HG03469 (cell line): ENCODE data around the gene STOML1.
"Not testable (repeated sequence)": the region's sequence is repeated elsewhere in the genome, so short reads cannot be mapped to it uniquely, and the experiment has no call there.

Source experiments
- ATAC-seq: cut with Tn5 transposase; IDR thresholded peaks from one replicate; pipeline ENCODE4 v1.9.1; 2021; ENCODE audit warnings: mild to moderate bottlenecking, moderate library complexity, moderate number of reproducible peaks; ENCODE audit not compliant: unreplicated experiment

Gene STOML1

DNA sequence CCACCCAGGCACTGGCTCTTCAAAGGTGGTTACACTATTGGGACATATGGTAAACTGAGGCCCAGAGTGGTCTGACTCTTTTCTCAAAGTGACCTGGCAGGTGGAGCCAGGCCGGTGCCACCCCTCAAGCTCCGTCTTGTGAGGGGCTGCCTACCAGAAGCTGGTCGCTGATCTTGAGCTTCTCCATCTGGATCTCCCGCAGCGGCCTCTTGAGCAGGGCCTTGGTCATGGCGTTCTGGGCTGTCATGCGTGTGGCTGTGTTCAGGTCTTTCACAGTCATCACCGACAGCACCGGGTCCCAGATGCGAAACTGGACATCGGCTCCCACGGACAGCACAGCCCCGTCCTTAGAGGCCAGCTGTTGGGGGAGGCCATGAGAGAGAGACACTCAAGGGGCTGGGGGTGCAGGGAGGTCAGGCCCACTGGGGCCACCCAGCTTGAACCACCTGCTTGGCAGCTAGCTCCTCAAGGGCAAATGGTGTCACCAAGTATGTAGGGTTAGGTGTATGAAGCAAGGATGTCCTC lies 3.6 kb downstream of the STOML1 start:
- no peak for ATAC-seq

DNA sequence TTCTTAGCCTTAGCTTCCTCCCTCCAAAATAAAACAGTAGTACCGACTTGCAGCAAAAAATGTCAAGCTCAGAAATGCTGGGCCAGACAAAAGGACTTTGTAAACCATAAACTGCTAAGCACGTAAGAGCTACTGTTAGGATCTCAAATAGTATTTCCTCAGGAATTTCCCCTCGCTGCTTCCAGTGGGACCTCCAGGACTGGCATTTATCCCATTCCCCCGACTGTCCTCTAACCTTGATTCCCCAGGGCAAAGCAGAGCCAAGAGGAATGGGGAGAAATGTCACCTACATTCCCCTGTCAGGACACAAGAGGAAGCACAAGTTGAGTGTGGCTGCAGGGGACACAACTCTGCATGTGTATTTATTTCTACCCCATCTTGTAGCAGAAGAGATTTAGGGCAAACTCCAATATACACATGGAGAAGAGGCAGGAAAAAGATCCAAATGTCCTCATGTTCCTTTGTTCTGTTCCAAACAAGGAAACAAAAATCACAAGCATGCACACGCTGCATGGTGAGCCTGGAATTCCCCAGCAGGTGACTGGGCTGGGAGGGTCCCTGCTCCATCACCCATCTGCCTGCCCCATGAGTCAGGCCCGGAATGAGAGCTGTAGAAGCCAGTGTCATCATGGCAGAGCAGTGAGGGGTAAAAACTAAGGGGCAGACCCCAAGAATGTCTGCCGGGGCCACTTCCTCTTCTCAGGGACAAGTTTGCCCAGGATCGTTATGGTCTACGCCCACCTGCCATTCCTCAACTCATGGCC lies 4.2 kb downstream of the STOML1 start:
- ATAC-seq = no peak

DNA sequence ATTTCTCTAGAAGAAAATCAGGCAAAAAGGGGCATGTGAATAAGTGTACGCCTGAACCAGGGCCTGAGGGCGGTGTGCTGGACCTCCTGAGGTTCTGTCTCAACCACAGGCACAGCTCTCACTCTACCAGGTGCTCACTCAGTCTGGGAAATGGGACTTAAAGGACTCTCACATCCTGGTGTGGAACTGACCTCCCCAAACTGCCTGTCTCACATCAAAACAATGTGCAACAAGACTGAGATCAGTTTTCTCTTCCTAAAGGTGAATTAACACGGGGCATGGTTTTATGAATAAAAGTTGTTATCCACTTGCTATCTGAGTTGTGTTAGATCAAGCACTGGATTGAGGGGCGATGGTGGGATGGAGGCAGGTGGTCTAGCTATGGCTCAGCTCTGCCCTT lies 4.8 kb downstream of the STOML1 start:
- no peak for ATAC-seq

DNA sequence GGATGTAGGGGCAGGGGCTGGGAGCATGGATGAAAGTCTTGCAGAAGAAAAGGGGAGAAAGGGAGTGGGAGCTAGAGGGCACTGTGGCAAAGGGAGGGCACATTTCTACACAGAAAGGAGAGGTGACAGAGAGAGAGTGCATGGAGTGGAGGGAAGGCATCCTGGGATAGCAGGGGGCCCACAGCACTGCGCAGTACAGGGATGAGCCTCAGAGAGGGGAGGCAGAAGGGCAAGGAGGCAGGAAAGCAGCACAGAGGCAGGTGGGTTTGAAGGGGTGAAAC lies 5.4 kb downstream of the STOML1 start:
- ATAC-seq = no peak

GRCh38 chr15:73986055-73986775 lies 5.9 kb downstream of the STOML1 start:
- no peak for ATAC-seq

DNA sequence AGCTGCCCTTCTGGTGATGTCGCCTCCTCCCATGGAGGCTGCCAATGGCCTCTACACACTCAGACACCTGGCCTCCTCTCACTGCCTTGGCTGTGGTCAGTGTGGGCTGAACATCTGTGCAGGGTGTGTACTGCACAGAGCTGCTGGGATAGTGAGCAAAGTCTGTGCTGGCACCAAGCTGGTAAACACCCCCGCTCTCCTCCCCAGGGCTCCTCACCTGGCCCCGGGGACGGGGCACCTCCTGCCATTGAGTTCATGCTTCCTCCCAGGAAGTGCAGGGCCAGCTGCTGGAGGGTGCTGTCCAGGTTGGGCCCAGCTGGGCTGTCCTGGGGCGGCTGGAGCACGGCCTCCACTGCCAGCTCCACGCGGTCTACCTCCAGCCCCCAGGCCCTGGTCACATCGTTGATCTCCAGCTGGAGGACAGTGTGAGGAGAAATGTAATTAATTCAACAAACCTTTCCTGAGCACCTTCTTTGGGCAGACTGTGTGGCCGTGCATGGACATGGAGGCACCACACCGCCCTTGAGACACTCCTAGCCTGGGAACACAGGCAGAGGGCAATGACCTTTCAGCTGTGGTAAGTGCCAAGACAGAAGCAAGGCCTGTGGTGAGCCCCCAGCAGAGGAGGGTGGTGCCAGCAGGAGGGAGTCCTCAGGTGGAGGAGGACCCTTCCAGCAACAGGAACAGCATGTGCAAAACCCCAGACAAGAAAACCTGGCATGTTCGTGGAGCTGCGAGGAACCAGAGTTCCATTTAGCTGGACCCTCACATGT lies 6.8 kb downstream of the STOML1 start:
- ATAC-seq = no peak

- ATAC-seq = no peak
Measured at GRCh38 chr15:73984208-73984979, 7.7 kb downstream of the STOML1 start.

- ATAC-seq = no peak
Measured at GRCh38 chr15:73983773-73984172, 8.3 kb downstream of the STOML1 start.

DNA sequence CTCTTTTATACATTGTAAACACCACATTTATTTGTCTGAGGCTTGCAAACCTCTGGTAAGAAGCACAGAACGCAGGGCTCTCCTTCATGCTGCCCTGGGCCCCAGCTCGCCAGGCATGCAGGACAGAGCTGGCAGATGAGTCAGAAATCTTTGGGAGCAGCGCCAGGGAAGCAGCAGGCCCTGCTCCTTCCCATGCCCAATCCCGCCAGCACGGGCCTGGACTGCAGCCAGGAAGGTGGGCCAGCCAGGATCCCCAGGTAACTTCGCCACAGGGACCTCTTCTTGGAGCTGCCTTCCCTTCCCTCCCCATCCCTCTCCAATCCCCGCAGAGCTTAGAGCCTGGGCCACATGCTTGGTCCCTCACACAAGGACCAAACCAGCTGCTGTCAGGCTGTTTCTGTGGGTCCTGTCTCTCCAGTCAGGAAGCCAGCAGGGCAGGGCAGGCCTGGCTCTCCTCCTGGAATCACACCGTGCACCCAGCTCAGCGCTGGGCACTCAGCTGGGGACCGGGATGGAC lies 8.8 kb downstream of the STOML1 start:
- no peak for ATAC-seq

DNA sequence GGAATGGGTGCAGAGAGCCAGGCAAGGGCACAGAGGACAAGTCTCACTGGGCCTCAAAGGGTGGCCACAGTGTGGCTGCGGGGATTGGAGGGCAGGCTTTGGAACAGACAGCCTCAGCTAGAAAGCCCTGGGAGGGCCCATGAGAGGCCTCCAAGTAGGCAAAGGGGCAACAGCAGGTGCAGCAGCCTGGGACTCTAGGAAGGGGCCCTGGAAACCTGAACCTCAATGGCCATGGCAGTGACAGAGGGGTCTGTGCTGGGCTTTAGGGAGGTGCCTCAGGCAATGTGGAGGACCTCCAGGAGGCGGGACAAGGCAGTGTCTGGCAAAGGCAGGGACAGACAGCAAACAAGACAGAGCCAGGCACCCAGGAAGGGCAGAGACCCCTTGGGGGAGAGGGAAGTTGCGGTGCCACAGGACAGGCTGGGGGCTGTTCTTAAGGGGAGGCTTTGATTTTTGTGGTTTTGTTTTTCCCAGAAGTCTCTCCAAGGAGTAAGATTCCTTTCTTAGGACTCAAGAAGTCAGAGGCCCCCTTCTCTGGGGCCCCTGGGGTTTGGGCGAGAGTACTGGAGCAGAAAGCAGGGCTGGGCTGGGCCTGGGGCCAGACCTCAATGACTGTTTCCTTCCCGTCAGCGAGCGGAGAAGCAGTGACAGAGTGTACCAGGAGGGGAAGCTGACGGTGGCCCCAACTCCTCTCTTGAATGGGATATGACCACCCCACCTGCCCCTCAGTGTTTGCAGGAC lies 9.7 kb downstream of the STOML1 start:
- no peak for ATAC-seq

DNA sequence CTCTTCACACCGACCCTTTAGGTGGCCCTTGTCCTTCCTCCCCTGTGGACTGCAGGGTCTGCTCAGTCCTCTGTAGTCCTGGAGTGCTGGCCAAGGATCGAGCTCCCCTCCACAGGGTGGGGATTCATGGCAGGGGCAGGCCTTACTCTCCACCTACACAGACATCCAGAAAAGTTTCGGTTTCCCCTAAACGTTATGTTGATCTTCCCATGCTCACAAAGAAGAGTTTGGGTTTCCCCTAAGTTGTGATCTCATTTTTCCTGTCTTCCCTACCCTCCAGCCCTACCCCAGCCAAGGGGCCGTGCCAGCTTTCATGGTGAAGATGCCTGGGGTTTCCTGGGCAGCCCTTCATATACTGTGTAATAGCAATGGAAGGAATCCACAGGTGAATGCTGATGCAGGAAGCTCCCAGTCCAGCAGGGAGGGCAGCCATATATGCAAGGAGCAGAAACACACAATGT lies 10.3 kb downstream of the STOML1 start:
- ATAC-seq = no peak

- ATAC-seq = no peak
Measured at GRCh38 chr15:73979636-73980035, 12.5 kb downstream of the STOML1 start.

GRCh38 chr15:73978896-73979295 lies 13.2 kb downstream of the STOML1 start:
- no peak for ATAC-seq

- not testable (repeated sequence) for ATAC-seq
Measured at GRCh38 chr15:73975440-73976125, 16.5 kb downstream of the STOML1 start.

DNA sequence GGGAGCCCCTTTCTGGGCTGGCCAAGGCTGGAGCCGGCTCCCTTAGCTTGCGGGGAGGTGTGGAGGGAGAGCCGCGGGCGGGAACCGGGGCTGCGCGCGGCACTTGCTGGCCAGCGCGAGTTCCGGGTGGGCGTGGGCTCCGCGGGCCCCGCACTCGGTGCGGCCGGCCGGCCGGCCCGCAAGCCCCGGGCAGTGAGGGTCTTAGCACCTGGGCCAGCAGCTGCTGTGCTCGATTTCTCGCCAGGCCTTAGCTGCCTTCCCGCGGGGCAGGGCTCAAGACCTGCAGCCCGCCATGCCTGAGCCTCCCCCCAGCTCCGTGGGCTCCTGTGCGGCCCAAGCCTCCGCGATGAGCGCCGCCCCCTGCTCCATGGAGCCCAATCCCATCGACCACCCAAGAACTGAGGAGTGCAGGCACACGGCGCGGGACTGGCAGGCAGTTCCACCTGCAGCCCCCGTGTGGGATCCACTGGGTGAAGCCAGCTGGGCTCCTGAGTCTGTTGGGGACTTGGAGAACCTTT lies 18.4 kb downstream of the STOML1 start:
- ATAC-seq = not testable (repeated sequence)

- ATAC-seq = no peak
Measured at GRCh38 chr15:73972984-73973682, 19.0 kb downstream of the STOML1 start.

GRCh38 chr15:73969151-73969759 lies 22.8 kb downstream of the STOML1 start:
- ATAC-seq = no peak

DNA sequence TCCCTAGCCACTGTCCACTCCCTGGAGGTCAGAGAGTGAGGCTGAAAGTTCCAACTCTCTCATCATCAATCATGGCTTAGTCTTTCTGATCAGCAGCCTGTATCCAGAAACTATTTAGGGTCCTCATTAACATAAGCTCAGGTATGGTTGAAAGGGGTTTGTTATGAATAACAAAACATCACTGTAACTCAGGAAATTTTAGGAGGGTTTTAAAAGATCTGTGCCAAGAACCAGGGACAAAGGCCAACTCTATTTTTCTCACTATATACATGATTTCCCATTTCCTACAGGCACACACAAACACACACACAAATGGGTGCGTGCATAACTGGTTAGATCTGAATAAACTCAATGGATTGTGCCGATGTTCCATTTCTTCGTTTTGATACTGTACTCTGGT lies 23.6 kb downstream of the STOML1 start:
- ATAC-seq = no peak
